Tibial artery (tissue), 4 donors: ENCODE results near the gene SPRR2G.
"Not testable (repeated sequence)": the region's sequence is repeated elsewhere in the genome, so short reads cannot be mapped to it uniquely, and the experiment has no call there.

Experiments used
- DNase-seq, 2 donors: peaks; one replicate each; pipeline ENCODE4 v3.0.0-alpha.2; 2019
- H3K27ac ChIP-seq, 2 donors: fragments of 200-600 bp; sonication (generic) in 1 of 2; 1 replicate in 1 of 2; 2 replicates in 1 of 2; pipeline ENCODE4 v1.5.1; 2018 to 2019; ENCODE audit warnings: mild to moderate bottlenecking in 1 of 2
- H3K27me3 ChIP-seq, 2 donors: fragments of 200-600 bp; sonication (generic) in 1 of 2; one replicate each; pipeline versions ENCODE4 v1.5.1 to v1.6.0; 2016 to 2019
- H3K36me3 ChIP-seq, 3 donors: fragments of 200-600 bp; sonication (generic) in 2 of 3; one replicate each; pipeline ENCODE4 v1.5.1; 2016 to 2019; ENCODE audit warnings: mild to moderate bottlenecking in 2 of 3
- H3K4me1 ChIP-seq, 4 donors: fragments of 200-600 bp; sonication (generic) in 2 of 4; 1 replicate in 3 of 4; 2 replicates in 1 of 4; pipeline ENCODE4 v1.5.1; 2016 to 2019
- H3K4me3 ChIP-seq, 2 donors: fragments of 200-600 bp; sonication (generic) in 1 of 2; 1 replicate in 1 of 2; 2 replicates in 1 of 2; pipeline ENCODE4 v1.5.1; 2018 to 2019; ENCODE audit warnings: mild to moderate bottlenecking in 2 of 2
- H3K9me3 ChIP-seq, 3 donors: fragments of 200-600 bp; sonication (generic) in 1 of 3; one replicate each; pipeline ENCODE4 v1.5.1; 2016 to 2019
- CTCF ChIP-seq, 2 experiments: fragments of 200-600 bp in 1 of 2; fragments of 450-650 bp in 1 of 2; IDR thresholded peaks; one replicate each; pipeline ENCODE4 v1.5.1; 2017 to 2019; ENCODE audit warnings: antibody characterized with exemption in 2 of 2, mild to moderate bottlenecking in 1 of 2, moderate library complexity in 1 of 2
- intact Hi-C: fragments of 100-400 bp; cut with DNase I; formaldehyde crosslinking; loops from one replicate; pipeline ENCODE4 v1.15.0; 2023; ENCODE audit warnings: low total_unique reads

Gene SPRR2G

GRCh38 chr1:153141377-153141776 is 9.3 kb downstream of the SPRR2G start:
- no peak for TF ChIP-seq CTCF (IDR thresholded peaks at IDR 0.05)
- Histone ChIP-seq H3K27me3 (no peaks in the 10 kb centered on the region), H3K27ac (no peak overlapping the region), H3K4me1 (no peaks in the 10 kb centered on the region), H3K9me3 (no peaks in the 10 kb centered on the region), H3K36me3 (no peaks in the 10 kb centered on the region), H3K4me3 (no peak overlapping the region)
- no peak for DNase-seq
- intact Hi-C loops = no loop called here

- H3K9me3 ChIP-seq = no peaks in the 10 kb centered on the region
- intact Hi-C loops = no loop called here
- H3K27ac ChIP-seq = no peak overlapping the region
- DNase-seq = no peak
- no peaks in the 10 kb centered on the region for H3K27me3 ChIP-seq
- no peak overlapping the region for H3K4me3 ChIP-seq
- no peak for TF ChIP-seq CTCF (IDR thresholded peaks at IDR 0.05)
- no peaks in the 10 kb centered on the region for H3K36me3 ChIP-seq
- no peaks in the 10 kb centered on the region for H3K4me1 ChIP-seq
Observed at GRCh38 chr1:153140484-153140883, 10.2 kb downstream of the SPRR2G start.

- intact Hi-C loops = no loop called here
- no peak for TF ChIP-seq CTCF (IDR thresholded peaks at IDR 0.05)
- no peak overlapping the region for H3K4me3 ChIP-seq
Observed at GRCh38 chr1:153133743-153134142, 16.9 kb downstream of the SPRR2G start.

GRCh38 chr1:153133267-153133666 is 17.4 kb downstream of the SPRR2G start:
- no peak overlapping the region for H3K27ac ChIP-seq
- no peaks in the 10 kb centered on the region for H3K36me3 ChIP-seq
- intact Hi-C loops = no loop called here
- no peak for DNase-seq
- H3K27me3 ChIP-seq = no peaks in the 10 kb centered on the region
- no peak overlapping the region for H3K4me3 ChIP-seq
- no peak for TF ChIP-seq CTCF (IDR thresholded peaks at IDR 0.05)
- H3K4me1 ChIP-seq = no peaks in the 10 kb centered on the region
- no peaks in the 10 kb centered on the region for H3K9me3 ChIP-seq

More at GRCh38 chr1:153133743-153134142, 16.9 kb downstream of the SPRR2G start:
- Histone ChIP-seq H3K27ac (no peak overlapping the region), H3K4me1 (no peaks in the 10 kb centered on the region), H3K27me3 (no peaks in the 10 kb centered on the region), H3K36me3 (no peaks in the 10 kb centered on the region), H3K9me3 (no peaks in the 10 kb centered on the region)
- no peak for DNase-seq

GRCh38 chr1:153128688-153129087 is 22.0 kb downstream of the SPRR2G start:
- H3K36me3 ChIP-seq, H3K9me3 ChIP-seq, H3K27ac ChIP-seq, H3K27me3 ChIP-seq, H3K4me3 ChIP-seq, H3K4me1 ChIP-seq, DNase-seq, intact Hi-C loops: not testable (repeated sequence)

GRCh38 chr1:153127296-153127695 is 23.4 kb downstream of the SPRR2G start:
- H3K4me3 ChIP-seq = no peak overlapping the region
- no peaks in the 10 kb centered on the region for H3K36me3 ChIP-seq
- H3K27ac ChIP-seq = no peak overlapping the region
- no peak for TF ChIP-seq CTCF (IDR thresholded peaks at IDR 0.05)
- no peak for DNase-seq
- no peaks in the 10 kb centered on the region for H3K27me3 ChIP-seq
- H3K9me3 ChIP-seq = no peaks in the 10 kb centered on the region
- H3K4me1 ChIP-seq = no peaks in the 10 kb centered on the region
- intact Hi-C loops = no loop called here
